Endodermal cell (in vitro differentiated cells): ENCODE measurements around the gene GLIS2. TPM values are rescaled to one million over a fixed set of nuclear protein-coding genes. Genes with fewer than 3 reads are reported as not detected.
A peak's percentile ranks its signal among the peaks of the same experiment; 100 is the strongest.

ENCODE experiments used
- DNase-seq: peaks from one replicate; pipeline ENCODE4 v3.0.0-alpha.2; 2017
- H3K27ac ChIP-seq: 2 replicates; pipeline ENCODE4 v1.5.1; 2013; ENCODE audit warnings: mild to moderate bottlenecking, low read depth, low read length, moderate library complexity
- H3K27me3 ChIP-seq: 2 replicates; pipeline ENCODE4 v1.6.1; 2013; ENCODE audit warnings: mild to moderate bottlenecking, low read length, moderate library complexity; ENCODE audit not compliant: insufficient read depth, control insufficient read depth, poor library complexity, severe bottlenecking
- H3K36me3 ChIP-seq: 2 replicates; pipeline ENCODE4 v1.7.0; 2013; ENCODE audit warnings: mild to moderate bottlenecking, low read length, moderate library complexity; ENCODE audit not compliant: control insufficient read depth, insufficient read depth
- H3K4me1 ChIP-seq: one replicate; pipeline ENCODE4 v1.7.0; 2013; ENCODE audit warnings: low read length; ENCODE audit not compliant: control insufficient read depth, insufficient read depth
- H3K4me3 ChIP-seq: 2 replicates; pipeline ENCODE4 v1.5.1; 2013; ENCODE audit warnings: mild to moderate bottlenecking, low read length, moderate library complexity
- H3K9ac ChIP-seq: 2 replicates; pipeline ENCODE4 v1.6.1; 2013; ENCODE audit warnings: mild to moderate bottlenecking, low read length, moderate library complexity; ENCODE audit not compliant: poor library complexity, severe bottlenecking; ENCODE audit errors: extremely low read depth
- H3K9me3 ChIP-seq: 2 replicates; pipeline ENCODE4 v1.6.1; 2013; ENCODE audit warnings: mild to moderate bottlenecking, low read length, moderate library complexity; ENCODE audit not compliant: control insufficient read depth
- H3K27ac Mint-ChIP-seq: 2 replicates; pipeline ENCODE4 v1.8.0; 2020; ENCODE audit warnings: mixed read lengths
- H3K27me3 Mint-ChIP-seq: 2 replicates; pipeline ENCODE4 v1.8.0; 2021; ENCODE audit warnings: mild to moderate bottlenecking, mixed read lengths; ENCODE audit not compliant: insufficient read depth
- H3K36me3 Mint-ChIP-seq: 2 replicates; pipeline ENCODE4 v1.8.0; 2020; ENCODE audit warnings: low read depth, mixed read lengths
- H3K4me1 Mint-ChIP-seq: 2 replicates; pipeline ENCODE4 v1.8.0; 2020; ENCODE audit warnings: mixed read lengths
- H3K4me3 Mint-ChIP-seq: 2 replicates; pipeline ENCODE4 v1.8.0; 2020; ENCODE audit warnings: mild to moderate bottlenecking, moderate library complexity, mixed read lengths
- H3K9me3 Mint-ChIP-seq: 2 replicates; pipeline ENCODE4 v1.8.0; 2020; ENCODE audit warnings: mild to moderate bottlenecking, mixed read lengths
- CTCF ChIP-seq: fragments of 200-600 bp; sonication (generic); conservative IDR thresholded peaks from 2 replicates; pipeline ENCODE4 v1.5.0; 2021; ENCODE audit warnings: antibody characterized with exemption, mild to moderate bottlenecking
- WGBS, 2 experiments: methylation state at CpG; one replicate each; pipeline versions ENCODE4 v1.1.5 to v1.1.7; 2013; ENCODE audit warnings: missing lambda C conversion rate in 2 of 2, mixed read lengths in 1 of 2; ENCODE audit not compliant: insufficient coverage in 1 of 2, insufficient read length in 1 of 2; 5-methylcytosine and 5-hydroxymethylcytosine counted together
- total RNA-seq, 2 donors: library from RNA; stranded (reverse); fragmentation: NEBNext Ultra II Directional in 1 of 2; extraction: Animal tissue kit (Norgen Biotek cat#: 25700) in 1 of 2; gene quantifications; 2 replicates in 1 of 2; 3 replicates in 1 of 2; pipeline ENCODE4 v1.2.1, GENCODE V29; 2021

The GLIS2 gene
- total RNA-seq, 2 donors from 2014 or later: 9.1 to 13.2 TPM

DNA sequence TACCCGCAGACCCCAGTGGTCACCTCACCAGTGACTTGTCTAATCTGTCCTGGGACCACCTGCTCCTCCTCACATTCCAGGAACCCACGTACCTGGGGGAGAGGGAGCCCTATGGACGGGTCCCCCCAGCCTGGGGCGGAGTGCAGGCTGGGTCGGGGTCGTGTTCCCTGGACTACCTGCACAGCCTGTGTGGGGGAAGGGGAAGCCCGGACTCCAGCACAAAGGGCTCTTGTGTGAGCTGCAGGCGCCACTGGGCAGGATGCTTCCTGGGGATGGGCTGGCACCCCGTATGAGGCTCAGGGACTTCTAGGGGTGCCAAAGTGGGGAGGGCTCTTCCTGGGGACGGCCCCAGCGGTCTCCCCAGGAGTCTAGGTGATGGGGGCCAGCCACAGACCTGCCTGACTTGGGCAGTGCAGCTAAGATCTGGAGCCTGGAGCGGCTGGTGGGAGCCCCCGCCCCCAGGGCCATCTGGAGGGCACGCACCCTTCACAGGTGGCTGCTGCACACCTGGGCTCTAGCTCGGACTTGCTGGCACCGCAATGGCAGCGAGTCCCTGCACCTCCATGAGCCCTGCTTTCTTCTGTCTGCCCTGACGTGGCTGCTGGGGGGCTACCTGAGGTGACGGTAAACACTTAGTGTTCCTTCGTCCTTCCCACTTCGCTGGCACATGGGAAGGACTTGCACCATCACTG, 63.3 kb downstream of the GLIS2 start:
- H3K27me3 Mint-ChIP-seq: no peaks in the 10 kb centered on the region

GRCh38 chr16:4380119-4381063, 64.5 kb downstream of the GLIS2 start:
- no peaks in the 10 kb centered on the region for H3K27me3 Mint-ChIP-seq
- H3K27ac Mint-ChIP-seq: peak overlapping the region; percentile 32
- no peak overlapping the region for H3K4me3 Mint-ChIP-seq
- Histone ChIP-seq H3K4me1 (peaks cover 11% of the 10 kb centered on the region), H3K9ac (no peak overlapping the region), H3K9me3 (no peaks in the 10 kb centered on the region), H3K27me3 (no peaks in the 10 kb centered on the region), H3K4me3 (no peak overlapping the region), H3K36me3 (no peaks in the 10 kb centered on the region), H3K27ac (peak overlapping the region; percentile 36)
- TF ChIP-seq CTCF: no peak
- no peak for DNase-seq
- 88 to 90% methylated on average over 19 to 26 of the region's 26 CpGs for WGBS, 2 experiments
- H3K4me1 Mint-ChIP-seq: peaks cover 10% of the 10 kb centered on the region
- H3K9me3 Mint-ChIP-seq: no peaks in the 10 kb centered on the region
- H3K36me3 Mint-ChIP-seq: no peaks in the 10 kb centered on the region

More for the DNA sequence above, 63.3 kb downstream of the GLIS2 start:
- Mint-ChIP-seq H3K27ac (no peak overlapping the region), H3K9me3 (no peaks in the 10 kb centered on the region), H3K4me1 (peaks cover 15% of the 10 kb centered on the region), H3K36me3 (no peaks in the 10 kb centered on the region), H3K4me3 (no peak overlapping the region)
- no peak for TF ChIP-seq CTCF
- Histone ChIP-seq H3K36me3 (no peaks in the 10 kb centered on the region), H3K9ac (no peak overlapping the region), H3K4me3 (no peak overlapping the region), H3K4me1 (peaks cover 20% of the 10 kb centered on the region), H3K9me3 (no peaks in the 10 kb centered on the region), H3K27me3 (no peaks in the 10 kb centered on the region), H3K27ac (no peak overlapping the region)
- DNase-seq: no peak
- 94% methylated on average over 12 to 21 of the region's 21 CpGs for WGBS, 2 experiments

GRCh38 chr16:4381072-4381934, 65.4 kb downstream of the GLIS2 start:
- H3K36me3 Mint-ChIP-seq: no peaks in the 10 kb centered on the region
- no peak overlapping the region for H3K27ac ChIP-seq
- 95 to 96% methylated on average over 35 to 59 of the region's 59 CpGs for WGBS, 2 experiments
- H3K9me3 ChIP-seq: no peaks in the 10 kb centered on the region
- H3K4me3 ChIP-seq: no peak overlapping the region
- H3K4me1 ChIP-seq: peaks cover 11% of the 10 kb centered on the region
- H3K4me3 Mint-ChIP-seq: no peak overlapping the region
- no peaks in the 10 kb centered on the region for H3K36me3 ChIP-seq
- H3K27me3 Mint-ChIP-seq: no peaks in the 10 kb centered on the region
- H3K27me3 ChIP-seq: no peaks in the 10 kb centered on the region
- TF ChIP-seq CTCF: no peak
- no peak overlapping the region for H3K27ac Mint-ChIP-seq
- no peak for DNase-seq
- no peaks in the 10 kb centered on the region for H3K9me3 Mint-ChIP-seq
- H3K9ac ChIP-seq: no peak overlapping the region
- peaks cover 10% of the 10 kb centered on the region for H3K4me1 Mint-ChIP-seq
